Fibroblast of mammary gland (primary cell): ENCODE data around the gene GPR31.

ENCODE experiments used
- DNase-seq: peaks from one replicate; pipeline ENCODE4 v3.0.0-alpha.2; 2010; ENCODE audit warnings: low read depth
- H3K4me3 ChIP-seq: 2 replicates; pipeline ENCODE4 v1.5.1; 2011; ENCODE audit warnings: low read depth, mild to moderate bottlenecking, low read length, moderate library complexity; ENCODE audit not compliant: control insufficient read depth
- TF ChIP-seq, protein P1 (sequence below): conservative IDR thresholded peaks from 2 replicates; pipeline ENCODE4 v1.5.1; 2011; ENCODE audit warnings: low read depth, low read length, inconsistent platforms; ENCODE audit not compliant: control insufficient read depth, insufficient read depth

GPR31 gene

DNA sequence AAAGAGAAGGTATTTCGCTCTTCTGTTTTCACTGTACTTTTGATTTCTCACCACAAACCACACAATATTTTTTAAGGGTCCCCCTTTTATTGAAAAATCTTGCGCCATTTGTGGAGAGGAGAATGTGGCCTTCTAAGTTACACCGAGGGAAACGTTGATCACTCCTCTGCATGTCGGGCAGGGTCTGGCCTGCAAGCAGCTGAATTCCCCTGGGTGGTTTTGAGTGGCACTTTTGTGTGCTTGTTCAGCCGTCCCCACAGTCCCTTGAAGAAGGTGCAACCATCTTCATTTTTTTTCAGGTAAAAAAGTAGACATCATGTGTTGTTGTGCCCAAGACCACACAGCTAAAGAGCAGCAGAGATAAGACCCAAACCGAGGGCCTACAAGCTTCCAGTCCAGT, 6.1 kb downstream of the GPR31 start:
- H3K4me3 ChIP-seq = no peak overlapping the region
- no peak for DNase-seq
- TF ChIP-seq, protein P1, sequence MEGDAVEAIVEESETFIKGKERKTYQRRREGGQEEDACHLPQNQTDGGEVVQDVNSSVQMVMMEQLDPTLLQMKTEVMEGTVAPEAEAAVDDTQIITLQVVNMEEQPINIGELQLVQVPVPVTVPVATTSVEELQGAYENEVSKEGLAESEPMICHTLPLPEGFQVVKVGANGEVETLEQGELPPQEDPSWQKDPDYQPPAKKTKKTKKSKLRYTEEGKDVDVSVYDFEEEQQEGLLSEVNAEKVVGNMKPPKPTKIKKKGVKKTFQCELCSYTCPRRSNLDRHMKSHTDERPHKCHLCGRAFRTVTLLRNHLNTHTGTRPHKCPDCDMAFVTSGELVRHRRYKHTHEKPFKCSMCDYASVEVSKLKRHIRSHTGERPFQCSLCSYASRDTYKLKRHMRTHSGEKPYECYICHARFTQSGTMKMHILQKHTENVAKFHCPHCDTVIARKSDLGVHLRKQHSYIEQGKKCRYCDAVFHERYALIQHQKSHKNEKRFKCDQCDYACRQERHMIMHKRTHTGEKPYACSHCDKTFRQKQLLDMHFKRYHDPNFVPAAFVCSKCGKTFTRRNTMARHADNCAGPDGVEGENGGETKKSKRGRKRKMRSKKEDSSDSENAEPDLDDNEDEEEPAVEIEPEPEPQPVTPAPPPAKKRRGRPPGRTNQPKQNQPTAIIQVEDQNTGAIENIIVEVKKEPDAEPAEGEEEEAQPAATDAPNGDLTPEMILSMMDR = no peak

DNA sequence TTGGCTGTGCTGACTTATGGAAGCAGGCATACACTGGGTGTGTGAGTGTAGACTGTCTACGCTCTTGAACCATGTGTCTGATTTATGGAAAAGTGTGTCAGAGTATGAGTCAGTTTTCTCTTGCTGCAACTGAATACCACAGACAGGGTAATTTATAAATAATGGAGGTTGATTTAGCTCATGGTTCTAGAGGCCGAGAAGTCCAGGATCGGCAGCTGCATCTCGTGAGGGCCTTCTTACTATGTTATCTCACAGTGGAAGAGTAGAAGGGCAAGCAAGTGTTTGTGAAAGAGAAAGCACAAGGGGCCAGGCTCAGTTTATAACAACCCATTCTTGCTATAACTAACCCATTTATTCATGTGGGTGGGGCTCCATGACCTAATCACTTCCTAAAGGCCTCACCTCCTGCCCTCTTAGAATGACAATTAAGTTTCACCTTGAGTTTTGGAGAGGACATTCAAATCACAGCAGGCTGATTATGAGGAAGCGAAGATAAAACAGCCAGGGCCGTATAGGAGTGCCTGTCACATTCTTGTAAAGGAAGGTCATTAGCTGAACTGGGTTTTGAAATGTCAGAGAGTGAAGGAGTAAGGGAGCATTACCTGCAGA, 6.7 kb downstream of the GPR31 start:
- no peak for DNase-seq

DNA sequence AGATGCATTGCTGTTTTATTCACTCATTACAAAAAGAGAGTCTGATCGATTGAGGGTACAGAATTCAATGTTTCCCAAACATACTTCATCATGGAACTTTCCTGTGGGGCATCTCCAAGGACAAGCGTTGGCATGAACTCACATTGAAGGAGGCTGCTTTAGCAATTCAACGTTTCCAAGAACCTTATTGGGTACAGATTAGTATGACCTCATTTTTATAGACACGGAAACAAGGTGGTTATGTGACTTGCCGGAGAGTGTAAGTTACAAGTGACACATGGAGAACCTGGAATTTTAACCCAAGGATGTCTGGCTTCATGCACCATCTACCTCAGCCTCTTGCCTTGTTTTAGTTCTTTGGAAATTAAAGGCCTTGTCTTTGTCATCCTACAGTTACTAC, 8.8 kb downstream of the GPR31 start:
- TF ChIP-seq, protein P1 = no peak
- DNase-seq = no peak
- H3K4me3 ChIP-seq = no peak overlapping the region

More for the DNA sequence above, 6.7 kb downstream of the GPR31 start:
- TF ChIP-seq, protein P1 = no peak
- no peak overlapping the region for H3K4me3 ChIP-seq

DNA sequence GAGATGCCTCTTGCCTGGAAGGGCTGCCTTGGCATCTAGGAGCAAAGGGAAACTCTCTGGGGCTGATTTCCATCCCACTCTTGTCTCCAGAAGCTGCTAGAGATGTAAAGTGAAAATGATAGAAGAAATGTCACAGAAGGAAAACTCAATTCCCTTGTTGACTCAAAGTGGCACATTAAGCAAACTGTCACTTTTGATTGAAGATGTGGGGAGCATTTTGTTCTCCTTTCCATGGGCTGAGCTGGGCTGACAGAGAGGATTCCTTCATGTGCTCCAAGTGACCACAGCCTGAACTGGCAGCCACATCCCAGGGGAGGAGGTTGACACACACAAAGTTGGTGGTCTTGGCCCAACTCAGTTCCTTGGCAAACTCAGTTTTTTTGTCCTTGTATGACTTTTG, 9.8 kb downstream of the GPR31 start:
- DNase-seq = no peak
- TF ChIP-seq, protein P1 = no peak
- no peak overlapping the region for H3K4me3 ChIP-seq

DNA sequence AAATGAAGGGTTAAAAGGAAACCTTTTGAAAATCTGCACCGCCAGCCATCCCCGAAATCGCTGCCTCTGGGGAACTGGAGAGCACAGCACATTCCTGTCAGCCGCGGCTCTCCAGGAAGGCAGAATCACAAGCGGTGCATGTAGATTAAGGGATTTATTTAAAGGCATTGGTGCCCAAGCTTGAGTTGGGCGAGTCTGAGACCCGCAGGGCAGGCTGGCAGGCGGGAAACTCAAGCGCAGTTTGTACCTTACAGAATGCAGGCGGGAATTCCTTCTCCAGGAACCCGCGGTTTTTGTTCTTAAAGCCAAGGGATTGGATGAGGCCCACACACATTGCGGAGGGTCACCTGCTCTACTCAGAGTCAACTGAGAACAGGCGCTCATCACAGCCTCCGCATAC, 10.8 kb downstream of the GPR31 start:
- TF ChIP-seq, protein P1 = no peak
- no peak for DNase-seq
- no peak overlapping the region for H3K4me3 ChIP-seq

DNA sequence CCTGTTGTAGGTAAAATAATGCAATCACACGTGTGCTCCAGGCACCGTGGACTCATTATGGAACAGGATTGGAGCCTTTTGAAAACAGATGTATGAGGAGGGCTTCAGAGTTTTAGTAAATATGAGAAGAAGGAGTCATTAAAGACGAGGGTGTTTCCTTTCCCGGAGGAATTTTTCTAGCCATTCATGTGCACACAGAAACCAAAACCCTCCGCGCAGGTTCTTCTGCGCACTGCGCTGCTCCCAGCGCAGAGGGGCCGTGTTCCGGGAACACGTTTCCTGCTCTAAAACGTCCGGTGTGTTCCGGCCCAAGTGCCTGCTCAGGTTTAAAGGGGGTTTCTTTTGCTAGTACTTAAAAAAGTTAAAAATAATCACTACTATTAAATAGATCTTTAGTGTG, 11.6 kb downstream of the GPR31 start:
- no peak for DNase-seq
- TF ChIP-seq, protein P1 = no peak
- no peak overlapping the region for H3K4me3 ChIP-seq

DNA sequence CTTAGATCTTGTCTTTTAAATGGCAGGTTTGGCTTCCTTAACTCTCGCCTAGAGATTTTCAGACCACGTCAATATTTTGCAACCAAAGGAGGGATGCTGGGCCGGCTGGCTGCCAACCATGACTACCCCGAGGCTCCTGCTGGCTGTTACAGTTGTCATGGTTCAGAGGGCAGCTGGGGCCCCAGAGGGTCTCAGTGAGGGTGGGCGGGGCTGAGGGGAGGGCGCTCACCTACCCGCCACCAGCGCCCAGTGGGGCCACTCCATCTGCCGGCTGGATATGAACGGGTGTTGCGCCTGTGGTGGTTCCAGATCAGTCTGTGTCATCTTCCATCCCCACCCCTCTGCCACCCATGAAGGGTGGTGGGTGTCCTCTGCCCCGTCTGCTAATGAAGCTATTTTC, 12.3 kb downstream of the GPR31 start:
- no peak overlapping the region for H3K4me3 ChIP-seq
- TF ChIP-seq, protein P1 = no peak
- no peak for DNase-seq
